A549 (cell line): ENCODE data around the gene CFAP99.

Experiments
- BHLHE40 ChIP-seq: IDR thresholded peaks from 2 replicates; pipeline ENCODE4 v1.6.1; 2012; ENCODE audit warnings: low read depth, low read length, inconsistent platforms
- GATA3 ChIP-seq: IDR thresholded peaks from 2 replicates; pipeline ENCODE4 v1.6.1; 2012; ENCODE audit warnings: borderline replicate concordance
- HOXA7 ChIP-seq: fragments of 250-450 bp; sonication (Bioruptor Pico); IDR thresholded peaks from 2 replicates; pipeline ENCODE4 v1.5.0; 2020; ENCODE audit warnings: mild to moderate bottlenecking, moderate library complexity
- MYC ChIP-seq: IDR thresholded peaks from 2 replicates; pipeline ENCODE4 v1.6.1; 2012; ENCODE audit warnings: mild to moderate bottlenecking, inconsistent platforms, low read length, improper control_type of control experiment, borderline replicate concordance
- POLR2A ChIP-seq: IDR thresholded peaks from 2 replicates; pipeline ENCODE4 v1.6.1; 2012; ENCODE audit warnings: mild to moderate bottlenecking, low read length
- TF ChIP-seq, protein P1 (sequence below): IDR thresholded peaks from 2 replicates; pipeline ENCODE4 v1.6.1; 2012
- TF ChIP-seq, protein P2 (sequence below): fragments of >200 bp; sonication (Bioruptor Twin); formaldehyde crosslinking; IDR thresholded peaks from 3 replicates; pipeline ENCODE4 v1.5.1; 2016
- TF ChIP-seq, protein P3 (sequence below): IDR thresholded peaks from 2 replicates; pipeline ENCODE4 v1.6.1; 2012; ENCODE audit warnings: low read depth, borderline replicate concordance
- TF ChIP-seq, protein P4 (sequence below): fragments of 200-600 bp; sonication (generic); IDR thresholded peaks from 2 replicates; pipeline ENCODE4 v1.6.1; 2016; ENCODE audit warnings: antibody characterized with exemption, mild to moderate bottlenecking, moderate library complexity
- TF ChIP-seq, protein P5 (sequence below): fragments of >200 bp; sonication (Bioruptor Twin); formaldehyde crosslinking; IDR thresholded peaks from 3 replicates; pipeline ENCODE4 v1.6.1; 2016

DNA sequence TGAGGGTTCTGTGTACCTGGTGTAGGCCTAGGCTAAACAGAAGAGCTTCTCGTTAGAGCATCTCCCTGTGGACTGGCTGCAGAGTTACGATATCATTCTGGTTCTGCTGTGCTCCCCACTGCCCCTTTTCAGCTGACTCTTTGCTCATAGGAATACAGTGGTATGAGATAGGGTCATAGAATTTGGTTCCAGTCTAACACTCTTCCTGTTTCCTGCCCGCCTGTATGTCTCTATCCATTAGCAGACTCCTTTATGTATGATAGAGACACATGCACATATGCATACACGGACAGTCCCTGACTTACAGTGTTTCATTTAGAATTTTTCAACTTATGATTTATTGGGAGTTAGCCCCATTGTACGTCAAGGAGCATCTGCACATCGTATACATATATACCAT lies 65.4 kb downstream of the CFAP99 start:
- TF ChIP-seq, protein P1, sequence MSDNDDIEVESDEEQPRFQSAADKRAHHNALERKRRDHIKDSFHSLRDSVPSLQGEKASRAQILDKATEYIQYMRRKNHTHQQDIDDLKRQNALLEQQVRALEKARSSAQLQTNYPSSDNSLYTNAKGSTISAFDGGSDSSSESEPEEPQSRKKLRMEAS: no peak
- TF ChIP-seq POLR2A (no peak), GATA3 (no peak), BHLHE40 (no peak), MYC (no peak), HOXA7 (no peak)
- TF ChIP-seq, protein P2, sequence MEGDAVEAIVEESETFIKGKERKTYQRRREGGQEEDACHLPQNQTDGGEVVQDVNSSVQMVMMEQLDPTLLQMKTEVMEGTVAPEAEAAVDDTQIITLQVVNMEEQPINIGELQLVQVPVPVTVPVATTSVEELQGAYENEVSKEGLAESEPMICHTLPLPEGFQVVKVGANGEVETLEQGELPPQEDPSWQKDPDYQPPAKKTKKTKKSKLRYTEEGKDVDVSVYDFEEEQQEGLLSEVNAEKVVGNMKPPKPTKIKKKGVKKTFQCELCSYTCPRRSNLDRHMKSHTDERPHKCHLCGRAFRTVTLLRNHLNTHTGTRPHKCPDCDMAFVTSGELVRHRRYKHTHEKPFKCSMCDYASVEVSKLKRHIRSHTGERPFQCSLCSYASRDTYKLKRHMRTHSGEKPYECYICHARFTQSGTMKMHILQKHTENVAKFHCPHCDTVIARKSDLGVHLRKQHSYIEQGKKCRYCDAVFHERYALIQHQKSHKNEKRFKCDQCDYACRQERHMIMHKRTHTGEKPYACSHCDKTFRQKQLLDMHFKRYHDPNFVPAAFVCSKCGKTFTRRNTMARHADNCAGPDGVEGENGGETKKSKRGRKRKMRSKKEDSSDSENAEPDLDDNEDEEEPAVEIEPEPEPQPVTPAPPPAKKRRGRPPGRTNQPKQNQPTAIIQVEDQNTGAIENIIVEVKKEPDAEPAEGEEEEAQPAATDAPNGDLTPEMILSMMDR: no peak
- TF ChIP-seq, protein P3, sequence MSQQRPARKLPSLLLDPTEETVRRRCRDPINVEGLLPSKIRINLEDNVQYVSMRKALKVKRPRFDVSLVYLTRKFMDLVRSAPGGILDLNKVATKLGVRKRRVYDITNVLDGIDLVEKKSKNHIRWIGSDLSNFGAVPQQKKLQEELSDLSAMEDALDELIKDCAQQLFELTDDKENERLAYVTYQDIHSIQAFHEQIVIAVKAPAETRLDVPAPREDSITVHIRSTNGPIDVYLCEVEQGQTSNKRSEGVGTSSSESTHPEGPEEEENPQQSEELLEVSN: no peak
- TF ChIP-seq, protein P4, sequence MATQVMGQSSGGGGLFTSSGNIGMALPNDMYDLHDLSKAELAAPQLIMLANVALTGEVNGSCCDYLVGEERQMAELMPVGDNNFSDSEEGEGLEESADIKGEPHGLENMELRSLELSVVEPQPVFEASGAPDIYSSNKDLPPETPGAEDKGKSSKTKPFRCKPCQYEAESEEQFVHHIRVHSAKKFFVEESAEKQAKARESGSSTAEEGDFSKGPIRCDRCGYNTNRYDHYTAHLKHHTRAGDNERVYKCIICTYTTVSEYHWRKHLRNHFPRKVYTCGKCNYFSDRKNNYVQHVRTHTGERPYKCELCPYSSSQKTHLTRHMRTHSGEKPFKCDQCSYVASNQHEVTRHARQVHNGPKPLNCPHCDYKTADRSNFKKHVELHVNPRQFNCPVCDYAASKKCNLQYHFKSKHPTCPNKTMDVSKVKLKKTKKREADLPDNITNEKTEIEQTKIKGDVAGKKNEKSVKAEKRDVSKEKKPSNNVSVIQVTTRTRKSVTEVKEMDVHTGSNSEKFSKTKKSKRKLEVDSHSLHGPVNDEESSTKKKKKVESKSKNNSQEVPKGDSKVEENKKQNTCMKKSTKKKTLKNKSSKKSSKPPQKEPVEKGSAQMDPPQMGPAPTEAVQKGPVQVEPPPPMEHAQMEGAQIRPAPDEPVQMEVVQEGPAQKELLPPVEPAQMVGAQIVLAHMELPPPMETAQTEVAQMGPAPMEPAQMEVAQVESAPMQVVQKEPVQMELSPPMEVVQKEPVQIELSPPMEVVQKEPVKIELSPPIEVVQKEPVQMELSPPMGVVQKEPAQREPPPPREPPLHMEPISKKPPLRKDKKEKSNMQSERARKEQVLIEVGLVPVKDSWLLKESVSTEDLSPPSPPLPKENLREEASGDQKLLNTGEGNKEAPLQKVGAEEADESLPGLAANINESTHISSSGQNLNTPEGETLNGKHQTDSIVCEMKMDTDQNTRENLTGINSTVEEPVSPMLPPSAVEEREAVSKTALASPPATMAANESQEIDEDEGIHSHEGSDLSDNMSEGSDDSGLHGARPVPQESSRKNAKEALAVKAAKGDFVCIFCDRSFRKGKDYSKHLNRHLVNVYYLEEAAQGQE: no peak
- TF ChIP-seq, protein P5, sequence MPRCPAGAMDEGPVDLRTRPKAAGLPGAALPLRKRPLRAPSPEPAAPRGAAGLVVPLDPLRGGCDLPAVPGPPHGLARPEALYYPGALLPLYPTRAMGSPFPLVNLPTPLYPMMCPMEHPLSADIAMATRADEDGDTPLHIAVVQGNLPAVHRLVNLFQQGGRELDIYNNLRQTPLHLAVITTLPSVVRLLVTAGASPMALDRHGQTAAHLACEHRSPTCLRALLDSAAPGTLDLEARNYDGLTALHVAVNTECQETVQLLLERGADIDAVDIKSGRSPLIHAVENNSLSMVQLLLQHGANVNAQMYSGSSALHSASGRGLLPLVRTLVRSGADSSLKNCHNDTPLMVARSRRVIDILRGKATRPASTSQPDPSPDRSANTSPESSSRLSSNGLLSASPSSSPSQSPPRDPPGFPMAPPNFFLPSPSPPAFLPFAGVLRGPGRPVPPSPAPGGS: no peak
